Measurements from ENCODE around the gene CEMIP2. TPM values are rescaled to one million over a fixed set of nuclear protein-coding genes. Genes with fewer than 3 reads are reported as not detected.

CEMIP2 gene
- 100 to 1,000 TPM in 1 of 3 donors, 10 to 100 TPM in 2; 79.0 to 144 (median 81.2) TPM for total RNA-seq

GRCh38 chr9:71768388-71769174 is at the start of gene CEMIP2:
CEMIP2 (minus strand) TSS chr9:71768513; CDS start chr9:71750373, 18,140 bp downstream.
- H3K4me1 ChIP-seq = peaks cover 0 to 13% of the 10 kb centered on the region in 2 donors
- TF ChIP-seq POLR2A (IDR thresholded peaks at IDR 0.05) (peak; percentile 76), POLR2AphosphoS5 (IDR thresholded peaks at IDR 0.05) (peak; percentile 80 to 94 (median 89)), CTCF (IDR thresholded peaks at IDR 0.05) (no peak)
- H3K4me3 ChIP-seq = peak within 1 kb of the TSS; percentile 76 to 91 (median 83)
- no peaks in the 10 kb centered on the region for H3K9me3 ChIP-seq
- no peaks in the 10 kb centered on the region for H3K27me3 ChIP-seq
- intact Hi-C loops (cut with DNase I; ENCODE audit: low total_unique reads) = no loop called here
- peak; percentile 85 to 89 for DNase-seq (ENCODE audit: low spot score in 2 of 2)
- H3K27ac ChIP-seq = peak within 1 kb of the TSS; percentile 91 to 97
- H3K36me3 ChIP-seq = no peaks in the 10 kb centered on the region

GRCh38 chr9:71816916-71817451 is 48.7 kb upstream of the CEMIP2 start:
- no peaks in the 10 kb centered on the region for H3K27me3 ChIP-seq
- no peaks in the 10 kb centered on the region for H3K4me1 ChIP-seq
- no peak overlapping the region for H3K27ac ChIP-seq
- intact Hi-C loops (cut with DNase I; ENCODE audit: low total_unique reads) = no loop called here
- no peak overlapping the region for H3K4me3 ChIP-seq
- DNase-seq (ENCODE audit: low spot score in 2 of 2) = no peak
- no peaks in the 10 kb centered on the region for H3K36me3 ChIP-seq
- no peaks in the 10 kb centered on the region for H3K9me3 ChIP-seq
- no peak for TF ChIP-seq CTCF (IDR thresholded peaks at IDR 0.05)
- no peak for TF ChIP-seq POLR2AphosphoS5 (IDR thresholded peaks at IDR 0.05)
- TF ChIP-seq POLR2A (IDR thresholded peaks at IDR 0.05) = no peak

GRCh38 chr9:71814815-71815214 is 46.5 kb upstream of the CEMIP2 start:
- Histone ChIP-seq H3K27ac (peak overlapping the region in 1 of 2 donors; percentile 45), H3K27me3 (no peaks in the 10 kb centered on the region), H3K36me3 (no peaks in the 10 kb centered on the region), H3K4me3 (no peak overlapping the region), H3K4me1 (no peaks in the 10 kb centered on the region), H3K9me3 (no peaks in the 10 kb centered on the region)
- TF ChIP-seq POLR2AphosphoS5 (IDR thresholded peaks at IDR 0.05) (no peak), CTCF (IDR thresholded peaks at IDR 0.05) (no peak), POLR2A (IDR thresholded peaks at IDR 0.05) (no peak)
- intact Hi-C loops (cut with DNase I; ENCODE audit: low total_unique reads) = no loop called here
- DNase-seq (ENCODE audit: low spot score in 2 of 2) = no peak

GRCh38 chr9:71814226-71814625 is 45.9 kb upstream of the CEMIP2 start:
- Histone ChIP-seq H3K4me1 (no peaks in the 10 kb centered on the region), H3K36me3 (no peaks in the 10 kb centered on the region), H3K4me3 (no peak overlapping the region), H3K9me3 (no peaks in the 10 kb centered on the region), H3K27me3 (no peaks in the 10 kb centered on the region), H3K27ac (peak overlapping the region in 1 of 2 donors; percentile 45)
- intact Hi-C loops (cut with DNase I; ENCODE audit: low total_unique reads) = no loop called here
- no peak for DNase-seq (ENCODE audit: low spot score in 2 of 2)
- TF ChIP-seq CTCF (IDR thresholded peaks at IDR 0.05) (no peak), POLR2AphosphoS5 (IDR thresholded peaks at IDR 0.05) (no peak), POLR2A (IDR thresholded peaks at IDR 0.05) (no peak)

- Histone ChIP-seq H3K4me3 (no peak overlapping the region), H3K36me3 (no peaks in the 10 kb centered on the region), H3K27ac (no peak overlapping the region), H3K9me3 (no peaks in the 10 kb centered on the region), H3K4me1 (no peaks in the 10 kb centered on the region), H3K27me3 (no peaks in the 10 kb centered on the region)
- TF ChIP-seq POLR2A (IDR thresholded peaks at IDR 0.05) (no peak), POLR2AphosphoS5 (IDR thresholded peaks at IDR 0.05) (no peak), CTCF (IDR thresholded peaks at IDR 0.05) (no peak)
- intact Hi-C loops (cut with DNase I; ENCODE audit: low total_unique reads) = no loop called here
- DNase-seq (ENCODE audit: low spot score in 2 of 2) = no peak
Measured at GRCh38 chr9:71812385-71812784, 44.1 kb upstream of the CEMIP2 start.
